Diencephalon (tissue), 1 donor: ENCODE measurements around the gene DDR1. TPM values are rescaled to one million over a fixed set of nuclear protein-coding genes. Genes with fewer than 3 reads are reported as not detected.

Experiments
- small RNA-seq: library from RNA; depleted of rRNA; stranded (forward); fragments of <200 nt; gene quantifications from one replicate; pipeline ENCODE3, GENCODE V24; 2014
- total RNA-seq: library from RNA; depleted of rRNA; stranded (reverse); fragments of >200 nt; gene quantifications from one replicate; pipeline ENCODE4 v1.2.3, GENCODE V29; 2014

The DDR1 gene
- 164 TPM for total RNA-seq

GRCh38 chr6:30883685-30884520 is at the start of gene DDR1:
Gene DDR1 (plus strand): TSS chr6:30884519. CDS start chr6:30888730, 4,211 bp downstream.

GRCh38 chr6:30907758-30908591 is 23.7 kb downstream of the DDR1 start, which contains the start of gene GTF2H4:
Gene GTF2H4 (plus strand): TSS chr6:30908207.

GRCh38 chr6:30914076-30914853 is 29.9 kb downstream of the DDR1 start, which contains the start of gene VARS2:
Gene VARS2 (plus strand): TSS chr6:30914238. CDS start chr6:30914837, 599 bp downstream.

GRCh38 chr6:30931969-30932645 is 47.8 kb downstream of the DDR1 start, which contains the start of gene SFTA2:
Gene SFTA2 (minus strand): TSS chr6:30932170. CDS start chr6:30932096, 74 bp downstream.

GRCh38 chr6:30940361-30940986 is 56.2 kb downstream of the DDR1 start, which contains the start of gene MUCL3:
Gene MUCL3 (plus strand): TSS chr6:30940973. CDS start chr6:30941000, 27 bp downstream.

Small RNA genes lying within 50 kb of the gene (small RNA-seq; reads per million reads assigned to genes)
- gene RF00019 = not detected

Other genes starting within 250 kb of the DDR1 start
- 12.0 TPM for gene C6orf136, start 237.4 kb upstream of the DDR1 start, total RNA-seq
- gene DHX16, start 211.5 kb upstream of the DDR1 start, total RNA-seq = 21.7 TPM
- 26.8 TPM for gene PPP1R18, start 197.9 kb upstream of the DDR1 start, total RNA-seq
- gene NRM, start 193.5 kb upstream of the DDR1 start, total RNA-seq = 2.1 TPM
- gene MDC1, start 167.2 kb upstream of the DDR1 start, total RNA-seq = 6.5 TPM
- 1,178 TPM for gene TUBB, start 164.2 kb upstream of the DDR1 start, total RNA-seq
- 62.5 TPM for gene FLOT1, start 141.8 kb upstream of the DDR1 start, total RNA-seq
- gene IER3, start 140.0 kb upstream of the DDR1 start, total RNA-seq = 3.5 TPM
- gene GTF2H4, start 23.7 kb downstream of the DDR1 start, total RNA-seq = 26.5 TPM
- gene VARS2, start 29.7 kb downstream of the DDR1 start, total RNA-seq = 33.0 TPM
- not detected for gene SFTA2, start 47.7 kb downstream of the DDR1 start, total RNA-seq
- gene MUCL3, start 56.5 kb downstream of the DDR1 start, total RNA-seq = not detected
- gene MUC21, start 99.2 kb downstream of the DDR1 start, total RNA-seq = not detected
- gene MUC22, start 126.0 kb downstream of the DDR1 start, total RNA-seq = not detected
- not detected for gene C6orf15, start 228.1 kb downstream of the DDR1 start, total RNA-seq
- gene PSORS1C1, start 230.3 kb downstream of the DDR1 start, total RNA-seq = not detected
- gene CDSN, start 235.9 kb downstream of the DDR1 start, total RNA-seq = not detected